GM18870 (cell line): Measurements from ENCODE around the gene CDC42BPB.

ENCODE experiments used
- ATAC-seq: cut with Tn5 transposase; IDR thresholded peaks from one replicate; pipeline ENCODE4 v1.9.1; 2021; ENCODE audit warnings: moderate library complexity; ENCODE audit not compliant: unreplicated experiment

CDC42BPB gene

DNA sequence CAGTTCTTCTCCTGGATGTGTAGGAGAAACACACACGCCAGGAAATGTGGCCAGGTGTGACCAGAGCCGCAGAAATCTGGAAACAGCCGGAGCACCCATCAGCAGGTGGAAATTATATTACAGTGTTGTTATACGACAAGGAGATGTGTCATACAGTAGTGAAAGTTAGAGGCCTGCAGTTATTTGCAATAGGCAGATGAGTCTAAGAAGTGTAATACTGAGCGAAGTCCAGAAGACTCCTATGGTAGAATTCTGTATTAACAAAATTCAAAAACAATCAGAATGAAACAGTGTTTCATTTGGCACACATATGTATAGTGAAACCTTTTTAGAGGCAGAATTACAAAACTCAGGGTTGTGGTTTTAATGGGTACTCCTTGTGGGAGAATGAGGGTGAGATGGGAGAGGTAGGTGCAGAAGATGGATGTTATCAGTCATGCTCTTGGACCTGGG lies 174.2 kb downstream of the CDC42BPB start:
- ATAC-seq, result no peak
